ENCODE data around the gene SLC25A25.
A peak's percentile ranks its signal among the peaks of the same experiment; 100 is the strongest.

DNA sequence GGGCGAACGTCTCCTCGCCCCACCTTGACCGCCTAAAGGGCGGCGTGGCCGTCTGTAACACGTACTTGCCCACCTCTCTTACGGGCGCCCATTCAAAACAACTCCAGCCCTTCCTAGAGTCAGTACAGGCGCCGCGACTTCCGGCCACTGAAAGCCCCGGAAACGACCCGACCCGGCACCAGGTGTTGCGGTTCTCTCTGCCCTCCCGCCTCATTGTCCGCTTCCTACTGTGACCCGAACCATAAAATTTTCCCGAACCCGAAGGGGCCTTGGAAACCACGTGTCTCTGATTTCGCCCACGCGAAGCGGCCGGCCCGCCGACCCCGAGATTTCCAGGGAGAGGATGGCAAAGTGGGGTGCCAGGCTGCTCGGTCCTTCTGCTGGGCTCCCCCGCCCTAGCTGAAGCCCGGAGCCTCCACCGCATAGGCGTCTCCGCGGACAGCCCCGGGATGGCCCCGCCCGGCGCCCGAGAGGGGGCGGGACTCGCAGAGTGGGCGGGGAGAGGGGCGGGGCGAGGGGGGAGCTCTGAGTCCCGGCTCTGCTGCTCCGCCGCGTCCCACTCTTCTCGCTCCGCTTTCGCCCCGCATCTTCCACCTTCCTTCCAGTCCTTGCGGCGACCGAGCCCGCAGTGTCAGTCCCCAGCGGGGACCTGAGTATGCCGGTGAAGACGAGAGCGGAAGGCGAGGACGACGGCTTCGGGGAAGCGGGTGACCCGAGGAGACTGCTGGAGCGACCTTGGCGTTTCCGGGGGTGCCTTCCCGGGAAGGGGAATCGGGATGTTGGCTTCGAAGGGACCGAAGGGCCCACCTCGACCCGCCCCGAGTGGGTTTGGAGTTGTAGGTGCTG is 60.2 kb downstream of the SLC25A25 start:
- TF ChIP-seq, protein P1, sequence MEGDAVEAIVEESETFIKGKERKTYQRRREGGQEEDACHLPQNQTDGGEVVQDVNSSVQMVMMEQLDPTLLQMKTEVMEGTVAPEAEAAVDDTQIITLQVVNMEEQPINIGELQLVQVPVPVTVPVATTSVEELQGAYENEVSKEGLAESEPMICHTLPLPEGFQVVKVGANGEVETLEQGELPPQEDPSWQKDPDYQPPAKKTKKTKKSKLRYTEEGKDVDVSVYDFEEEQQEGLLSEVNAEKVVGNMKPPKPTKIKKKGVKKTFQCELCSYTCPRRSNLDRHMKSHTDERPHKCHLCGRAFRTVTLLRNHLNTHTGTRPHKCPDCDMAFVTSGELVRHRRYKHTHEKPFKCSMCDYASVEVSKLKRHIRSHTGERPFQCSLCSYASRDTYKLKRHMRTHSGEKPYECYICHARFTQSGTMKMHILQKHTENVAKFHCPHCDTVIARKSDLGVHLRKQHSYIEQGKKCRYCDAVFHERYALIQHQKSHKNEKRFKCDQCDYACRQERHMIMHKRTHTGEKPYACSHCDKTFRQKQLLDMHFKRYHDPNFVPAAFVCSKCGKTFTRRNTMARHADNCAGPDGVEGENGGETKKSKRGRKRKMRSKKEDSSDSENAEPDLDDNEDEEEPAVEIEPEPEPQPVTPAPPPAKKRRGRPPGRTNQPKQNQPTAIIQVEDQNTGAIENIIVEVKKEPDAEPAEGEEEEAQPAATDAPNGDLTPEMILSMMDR (IDR thresholded peaks at IDR 0.05) = peak in 1 of 5 experiments; percentile 44
- peak; percentile 42 to 79 for TF ChIP-seq EP300 (IDR thresholded peaks at IDR 0.05)
